ENCODE measurements around the gene DCUN1D4.

DCUN1D4 gene

DNA sequence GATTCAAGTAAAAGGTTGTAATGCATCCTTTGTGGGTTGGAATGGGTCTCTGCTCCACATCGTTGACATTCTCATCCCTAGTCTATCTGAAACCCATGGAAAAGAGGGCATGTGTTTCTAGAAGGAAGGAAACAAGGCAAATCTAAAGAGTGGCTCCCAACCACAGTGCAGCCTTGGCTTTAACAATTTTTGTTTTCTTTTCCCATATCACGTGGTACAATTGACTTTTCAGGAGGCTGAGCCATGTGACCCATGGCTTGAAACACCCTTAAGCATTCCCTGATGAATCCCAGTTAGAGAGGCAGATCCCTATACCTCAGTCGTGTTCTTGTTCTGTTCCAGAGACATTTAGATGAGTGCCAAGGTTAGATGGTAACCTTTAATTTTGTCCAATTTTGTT lies 12.8 kb downstream of the DCUN1D4 start:
- Histone ChIP-seq H3K27me3 (ENCODE audit: insufficient read depth, low read length) (no peaks in the 10 kb centered on the region), H3K9me3 (ENCODE audit: insufficient read depth, low read depth, low read length) (no peaks in the 10 kb centered on the region), H3K9ac (ENCODE audit: low read depth, low read length) (no peak overlapping the region), H3K36me3 (ENCODE audit: insufficient read depth, low read depth, low read length) (peaks cover 3% of the 10 kb centered on the region; the same call in 1 of the 2 replicates), H3K4me3 (ENCODE audit: low read length) (no peak overlapping the region), H3K27ac (ENCODE audit: low read length) (no peak overlapping the region), H3K4me1 (ENCODE audit: insufficient read depth, low read length) (peaks cover 30% of the 10 kb centered on the region)

- H3K9ac ChIP-seq (ENCODE audit: low read depth, low read length): no peak overlapping the region
- peaks cover 8% of the 10 kb centered on the region for H3K36me3 ChIP-seq (ENCODE audit: insufficient read depth, low read depth, low read length)
- H3K27me3 ChIP-seq (ENCODE audit: insufficient read depth, low read length): no peaks in the 10 kb centered on the region
- no peak overlapping the region for H3K4me3 ChIP-seq (ENCODE audit: low read length)
- H3K4me1 ChIP-seq (ENCODE audit: insufficient read depth, low read length): peaks cover 8% of the 10 kb centered on the region
- no peaks in the 10 kb centered on the region for H3K9me3 ChIP-seq (ENCODE audit: insufficient read depth, low read depth, low read length)
- no peak overlapping the region for H3K27ac ChIP-seq (ENCODE audit: low read length)
These were observed 15.8 kb downstream of the DCUN1D4 start for GRCh38 chr4:51858605-51859202.

- no peak overlapping the region for H3K27ac ChIP-seq (ENCODE audit: low read length)
- H3K9me3 ChIP-seq (ENCODE audit: insufficient read depth, low read depth, low read length): no peaks in the 10 kb centered on the region
- H3K4me1 ChIP-seq (ENCODE audit: insufficient read depth, low read length): peaks cover 5% of the 10 kb centered on the region
These were observed 16.6 kb downstream of the DCUN1D4 start for GRCh38 chr4:51859476-51860031.

GRCh38 chr4:51862199-51862598 lies 19.2 kb downstream of the DCUN1D4 start:
- Histone ChIP-seq H3K36me3 (ENCODE audit: insufficient read depth, low read depth, low read length) (peaks cover 40% of the 10 kb centered on the region), H3K27me3 (ENCODE audit: insufficient read depth, low read length) (no peaks in the 10 kb centered on the region), H3K4me3 (ENCODE audit: low read length) (no peak overlapping the region), H3K9me3 (ENCODE audit: insufficient read depth, low read depth, low read length) (no peaks in the 10 kb centered on the region), H3K27ac (ENCODE audit: low read length) (no peak overlapping the region), H3K9ac (ENCODE audit: low read depth, low read length) (no peak overlapping the region), H3K4me1 (ENCODE audit: insufficient read depth, low read length) (peaks cover 5% of the 10 kb centered on the region)

More at GRCh38 chr4:51859476-51860031, 16.6 kb downstream of the DCUN1D4 start:
- no peak overlapping the region for H3K9ac ChIP-seq (ENCODE audit: low read depth, low read length)
- H3K4me3 ChIP-seq (ENCODE audit: low read length): no peak overlapping the region
- H3K36me3 ChIP-seq (ENCODE audit: insufficient read depth, low read depth, low read length): peaks cover 16% of the 10 kb centered on the region
- no peaks in the 10 kb centered on the region for H3K27me3 ChIP-seq (ENCODE audit: insufficient read depth, low read length)

- H3K4me3 ChIP-seq (ENCODE audit: low read length): no peak overlapping the region
- no peak overlapping the region for H3K9ac ChIP-seq (ENCODE audit: low read depth, low read length)
- H3K27ac ChIP-seq (ENCODE audit: low read length): no peak overlapping the region
- peaks cover 45% of the 10 kb centered on the region for H3K36me3 ChIP-seq (ENCODE audit: insufficient read depth, low read depth, low read length)
- no peaks in the 10 kb centered on the region for H3K9me3 ChIP-seq (ENCODE audit: insufficient read depth, low read depth, low read length)
- no peaks in the 10 kb centered on the region for H3K27me3 ChIP-seq (ENCODE audit: insufficient read depth, low read length)
- peaks cover 5% of the 10 kb centered on the region for H3K4me1 ChIP-seq (ENCODE audit: insufficient read depth, low read length)
These were observed 19.8 kb downstream of the DCUN1D4 start for GRCh38 chr4:51862781-51863180.

GRCh38 chr4:51865717-51866116 lies 22.8 kb downstream of the DCUN1D4 start:
- Histone ChIP-seq H3K36me3 (ENCODE audit: insufficient read depth, low read depth, low read length) (peaks cover 56% of the 10 kb centered on the region), H3K27me3 (ENCODE audit: insufficient read depth, low read length) (no peaks in the 10 kb centered on the region), H3K9ac (ENCODE audit: low read depth, low read length) (no peak overlapping the region), H3K9me3 (ENCODE audit: insufficient read depth, low read depth, low read length) (no peaks in the 10 kb centered on the region), H3K4me1 (ENCODE audit: insufficient read depth, low read length) (peaks cover 5% of the 10 kb centered on the region), H3K4me3 (ENCODE audit: low read length) (no peak overlapping the region), H3K27ac (ENCODE audit: low read length) (no peak overlapping the region)

GRCh38 chr4:51866835-51867234 lies 23.9 kb downstream of the DCUN1D4 start:
- no peak overlapping the region for H3K9ac ChIP-seq (ENCODE audit: low read depth, low read length)
- H3K4me1 ChIP-seq (ENCODE audit: insufficient read depth, low read length): peaks cover 4% of the 10 kb centered on the region
- H3K27me3 ChIP-seq (ENCODE audit: insufficient read depth, low read length): no peaks in the 10 kb centered on the region
- H3K9me3 ChIP-seq (ENCODE audit: insufficient read depth, low read depth, low read length): no peaks in the 10 kb centered on the region
- no peak overlapping the region for H3K4me3 ChIP-seq (ENCODE audit: low read length)
- H3K27ac ChIP-seq (ENCODE audit: low read length): no peak overlapping the region
- H3K36me3 ChIP-seq (ENCODE audit: insufficient read depth, low read depth, low read length): peaks cover 67% of the 10 kb centered on the region

DNA sequence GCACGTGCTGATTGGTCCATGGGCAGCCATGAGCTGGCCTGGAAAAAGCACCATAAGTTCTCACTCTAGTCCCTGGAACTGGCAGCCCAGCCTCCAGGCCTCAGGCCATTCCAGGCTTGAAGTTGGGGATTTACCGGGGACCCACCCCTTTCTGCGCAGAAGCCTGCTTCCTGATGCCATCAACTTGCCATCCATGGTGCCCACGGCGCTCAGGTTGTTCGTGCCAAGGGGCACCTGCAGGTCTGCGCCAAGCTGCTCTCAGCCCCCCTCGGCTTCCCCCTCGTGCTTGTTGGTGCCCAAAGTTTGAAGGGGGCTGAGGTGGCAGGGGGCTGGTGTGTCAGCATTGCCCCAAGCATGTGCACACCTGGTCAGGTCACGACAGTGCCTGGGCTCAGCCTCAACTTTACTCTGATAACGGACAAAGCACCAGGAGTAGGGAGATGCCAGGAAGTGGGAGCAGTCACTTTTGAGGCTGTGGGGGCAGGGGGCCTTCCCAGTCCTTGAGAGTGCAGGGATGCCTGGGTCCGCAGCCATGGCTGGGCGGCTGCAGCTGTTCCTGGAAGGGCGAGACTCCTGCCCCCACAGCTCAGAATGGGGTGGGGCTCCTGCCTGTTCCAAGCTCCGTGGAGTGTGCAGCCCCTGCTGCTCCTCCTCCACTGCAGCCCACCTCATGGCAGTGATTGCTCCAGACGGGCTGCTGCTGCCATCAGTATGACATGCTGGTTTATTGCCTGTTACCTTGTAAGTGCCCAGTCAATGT lies 24.9 kb downstream of the DCUN1D4 start:
- H3K36me3 ChIP-seq (ENCODE audit: insufficient read depth, low read depth, low read length): peaks cover 78% of the 10 kb centered on the region
- H3K4me1 ChIP-seq (ENCODE audit: insufficient read depth, low read length): no peaks in the 10 kb centered on the region
- no peak overlapping the region for H3K27ac ChIP-seq (ENCODE audit: low read length)
- H3K27me3 ChIP-seq (ENCODE audit: insufficient read depth, low read length): no peaks in the 10 kb centered on the region
- no peak overlapping the region for H3K4me3 ChIP-seq (ENCODE audit: low read length)
- no peaks in the 10 kb centered on the region for H3K9me3 ChIP-seq (ENCODE audit: insufficient read depth, low read depth, low read length)
- no peak overlapping the region for H3K9ac ChIP-seq (ENCODE audit: low read depth, low read length)

- H3K4me1 ChIP-seq (ENCODE audit: insufficient read depth, low read length): no peaks in the 10 kb centered on the region
These were observed 25.5 kb downstream of the DCUN1D4 start for GRCh38 chr4:51868449-51868847.

DNA sequence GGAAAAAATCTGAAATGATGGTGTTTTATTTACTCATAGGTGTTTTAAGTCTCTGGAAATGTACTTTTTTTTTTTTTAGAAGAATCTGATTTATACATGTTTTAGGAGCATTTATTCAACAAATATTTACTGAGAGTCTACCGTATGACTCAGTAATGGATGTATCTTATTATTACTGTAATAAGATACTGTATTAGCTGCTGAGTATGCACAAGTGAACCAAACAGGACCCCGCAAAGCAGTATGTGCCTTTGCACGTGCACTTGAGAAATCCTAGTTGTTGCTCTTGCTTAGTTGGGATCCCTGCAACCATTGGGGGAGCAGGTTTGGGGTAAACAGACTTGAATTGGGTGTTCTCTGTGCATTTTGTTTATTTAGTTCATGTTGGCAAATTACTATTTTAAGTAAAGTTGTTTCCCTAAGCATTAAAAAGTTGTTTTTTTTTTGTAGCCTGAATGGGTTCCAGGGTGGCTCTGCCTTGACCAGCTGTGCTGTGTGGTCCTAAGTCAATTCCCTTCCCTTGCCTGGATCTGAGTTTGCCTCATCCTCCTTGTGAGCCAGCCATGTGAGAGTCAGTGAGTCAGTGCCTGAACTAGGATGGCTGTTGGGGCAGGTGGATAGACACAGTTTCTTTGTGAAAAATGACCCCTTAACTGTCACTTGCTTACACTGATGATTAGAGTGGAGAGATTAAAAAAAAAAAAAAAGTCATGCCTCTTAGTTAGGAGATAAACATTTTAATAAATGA lies 27.7 kb downstream of the DCUN1D4 start:
- Histone ChIP-seq H3K36me3 (ENCODE audit: insufficient read depth, low read depth, low read length) (peaks cover 81% of the 10 kb centered on the region), H3K27me3 (ENCODE audit: insufficient read depth, low read length) (no peaks in the 10 kb centered on the region), H3K9me3 (ENCODE audit: insufficient read depth, low read depth, low read length) (no peaks in the 10 kb centered on the region)

More at GRCh38 chr4:51868449-51868847, 25.5 kb downstream of the DCUN1D4 start:
- H3K9ac ChIP-seq (ENCODE audit: low read depth, low read length): no peak overlapping the region
- no peak overlapping the region for H3K4me3 ChIP-seq (ENCODE audit: low read length)
- H3K9me3 ChIP-seq (ENCODE audit: insufficient read depth, low read depth, low read length): no peaks in the 10 kb centered on the region
- no peaks in the 10 kb centered on the region for H3K27me3 ChIP-seq (ENCODE audit: insufficient read depth, low read length)
- peaks cover 81% of the 10 kb centered on the region for H3K36me3 ChIP-seq (ENCODE audit: insufficient read depth, low read depth, low read length)
- H3K27ac ChIP-seq (ENCODE audit: low read length): no peak overlapping the region

DNA sequence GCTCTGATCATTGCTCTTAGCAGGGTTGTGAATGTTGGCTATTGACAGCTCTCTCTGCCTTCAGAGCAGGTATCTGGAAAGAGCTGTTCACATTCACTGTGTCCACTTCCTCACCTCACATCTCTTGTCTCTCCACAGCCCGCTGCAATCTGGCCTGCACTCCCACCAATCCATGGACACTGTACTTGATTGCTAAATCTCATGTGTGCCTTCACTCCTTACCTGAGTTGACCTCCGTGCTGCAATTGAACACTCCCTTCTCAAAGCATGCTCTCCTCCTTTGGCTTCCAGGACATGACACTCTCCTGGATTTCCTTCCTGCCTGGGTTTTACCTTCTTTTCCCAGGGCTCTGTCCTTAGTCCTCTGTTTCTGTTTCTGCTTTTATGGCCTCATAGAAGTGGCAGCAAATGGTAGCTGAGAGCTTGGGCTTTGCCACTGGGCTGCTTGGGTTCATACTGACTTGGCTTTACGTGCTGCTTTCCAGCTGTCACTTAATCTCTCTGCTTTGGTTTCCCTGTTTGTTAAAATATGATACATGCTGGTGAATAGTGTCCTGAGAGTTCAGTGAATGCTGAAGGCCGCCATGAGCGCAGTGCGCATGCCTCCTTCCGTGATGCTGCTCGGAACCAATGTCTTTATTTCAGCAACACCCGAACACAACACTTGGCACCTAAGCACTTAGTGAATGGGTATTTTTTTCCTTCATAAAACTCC lies 29.5 kb downstream of the DCUN1D4 start:
- Histone ChIP-seq H3K9ac (ENCODE audit: low read depth, low read length) (no peak overlapping the region), H3K27ac (ENCODE audit: low read length) (no peak overlapping the region), H3K27me3 (ENCODE audit: insufficient read depth, low read length) (no peaks in the 10 kb centered on the region), H3K9me3 (ENCODE audit: insufficient read depth, low read depth, low read length) (no peaks in the 10 kb centered on the region), H3K4me3 (ENCODE audit: low read length) (no peak overlapping the region), H3K4me1 (ENCODE audit: insufficient read depth, low read length) (no peaks in the 10 kb centered on the region), H3K36me3 (ENCODE audit: insufficient read depth, low read depth, low read length) (peaks cover 75% of the 10 kb centered on the region)

More for the DNA sequence above, 27.7 kb downstream of the DCUN1D4 start:
- Histone ChIP-seq H3K4me1 (ENCODE audit: insufficient read depth, low read length) (no peaks in the 10 kb centered on the region), H3K4me3 (ENCODE audit: low read length) (no peak overlapping the region), H3K27ac (ENCODE audit: low read length) (no peak overlapping the region), H3K9ac (ENCODE audit: low read depth, low read length) (no peak overlapping the region)
